Pons (tissue), 1 donor: ENCODE measurements around the gene GIGYF2.

Experiments
- DNase-seq: peaks from one replicate; pipeline ENCODE4 v3.0.0-alpha.2; 2016; ENCODE audit warnings: low spot score

Gene GIGYF2

GRCh38 chr2:232878855-232879617 is 181.9 kb downstream of the GIGYF2 start:
- DNase-seq = no peak

- DNase-seq = no peak
These were observed 182.7 kb downstream of the GIGYF2 start for GRCh38 chr2:232879618-232880494.

- no peak for DNase-seq
These were observed 183.7 kb downstream of the GIGYF2 start for GRCh38 chr2:232880764-232881351.

- DNase-seq = no peak
These were observed 185.0 kb downstream of the GIGYF2 start for GRCh38 chr2:232882085-232882484.

GRCh38 chr2:232882505-232883115 is 185.5 kb downstream of the GIGYF2 start:
- DNase-seq = no peak

- DNase-seq = no peak
These were observed 186.1 kb downstream of the GIGYF2 start for GRCh38 chr2:232883116-232883721.

GRCh38 chr2:232884001-232884421 is 186.9 kb downstream of the GIGYF2 start:
- no peak for DNase-seq

GRCh38 chr2:232884549-232885263 is 187.6 kb downstream of the GIGYF2 start:
- DNase-seq = no peak

GRCh38 chr2:232885264-232885961 is 188.3 kb downstream of the GIGYF2 start:
- no peak for DNase-seq

GRCh38 chr2:232886176-232886575 is 189.0 kb downstream of the GIGYF2 start:
- no peak for DNase-seq

GRCh38 chr2:232886632-232887031 is 189.5 kb downstream of the GIGYF2 start:
- no peak for DNase-seq

- DNase-seq = no peak
These were observed 190.2 kb downstream of the GIGYF2 start for GRCh38 chr2:232887171-232887850.

- no peak for DNase-seq
These were observed 191.1 kb downstream of the GIGYF2 start for GRCh38 chr2:232888099-232888836.

GRCh38 chr2:232888839-232889529 is 191.9 kb downstream of the GIGYF2 start:
- no peak for DNase-seq

- no peak for DNase-seq
These were observed 192.8 kb downstream of the GIGYF2 start for GRCh38 chr2:232889876-232890401.

- no peak for DNase-seq
These were observed 193.4 kb downstream of the GIGYF2 start for GRCh38 chr2:232890536-232890895.

- DNase-seq = no peak
These were observed 193.9 kb downstream of the GIGYF2 start for GRCh38 chr2:232890896-232891601.

- DNase-seq = peak; percentile 80
These were observed 194.5 kb downstream of the GIGYF2 start for GRCh38 chr2:232891621-232892071.
